GM23338 (cell line): Measurements from ENCODE around the gene SLC43A2. TPM values are rescaled to one million over a fixed set of nuclear protein-coding genes. Genes with fewer than 3 reads are reported as not detected.
A peak's percentile ranks its signal among the peaks of the same experiment; 100 is the strongest.

Experiments
- ATAC-seq: fragments of 200-7000 bp; cut with Tn5 transposase; 3 replicates; pipeline ENCODE4 v1.9.1; 2020
- DNase-seq: peaks from one replicate; pipeline ENCODE4 v3.0.0-alpha.2; 2015; ENCODE audit warnings: low spot score
- H2AFZ ChIP-seq: fragments of 200-600 bp; sonication (generic); 2 replicates; pipeline ENCODE4 v1.8.0; 2016; ENCODE audit warnings: antibody characterized with exemption, mild to moderate bottlenecking, moderate library complexity
- H3F3A ChIP-seq: fragments of 200-600 bp; sonication (generic); replicated peaks from 2 replicates; pipeline ENCODE4 v1.8.0; 2017; ENCODE audit warnings: antibody characterized with exemption, mixed run types, low read depth
- H3K27ac ChIP-seq: fragments of 200-600 bp; sonication (generic); 2 replicates; pipeline ENCODE4 v1.6.1; 2016; ENCODE audit warnings: low read depth
- H3K27me3 ChIP-seq: fragments of 200-600 bp; sonication (generic); 2 replicates; pipeline ENCODE4 v1.8.0; 2016; ENCODE audit warnings: mild to moderate bottlenecking, mixed run types, moderate library complexity; ENCODE audit not compliant: insufficient read depth
- H3K36me3 ChIP-seq: fragments of 200-600 bp; sonication (generic); 2 replicates; pipeline ENCODE4 v1.8.0; 2016; ENCODE audit warnings: mild to moderate bottlenecking; ENCODE audit not compliant: insufficient read depth
- H3K4me1 ChIP-seq: fragments of 200-600 bp; sonication (generic); 2 replicates; pipeline ENCODE4 v1.8.0; 2016; ENCODE audit warnings: mild to moderate bottlenecking, moderate library complexity; ENCODE audit not compliant: insufficient read depth
- H3K4me2 ChIP-seq: fragments of 200-600 bp; sonication (generic); 2 replicates; pipeline ENCODE4 v1.7.1; 2017; ENCODE audit warnings: mixed run types
- H3K4me3 ChIP-seq: fragments of 200-600 bp; sonication (generic); 2 replicates; pipeline ENCODE4 v1.6.1; 2016; ENCODE audit warnings: mixed run types
- H3K79me2 ChIP-seq: fragments of 200-600 bp; sonication (generic); replicated peaks from 2 replicates; pipeline ENCODE4 v1.8.0; 2017; ENCODE audit warnings: mild to moderate bottlenecking; ENCODE audit not compliant: insufficient read depth
- H3K9me2 ChIP-seq: fragments of 200-600 bp; sonication (generic); 2 replicates; pipeline ENCODE4 v1.8.0; 2017; ENCODE audit not compliant: insufficient read depth
- H4K20me1 ChIP-seq: fragments of 200-600 bp; sonication (generic); replicated peaks from 2 replicates; pipeline ENCODE4 v1.8.0; 2017; ENCODE audit warnings: mild to moderate bottlenecking; ENCODE audit not compliant: insufficient read depth
- H3K27ac Mint-ChIP-seq: 2 replicates; pipeline ENCODE4 v1.8.0; 2020; ENCODE audit warnings: inconsistent platforms, mild to moderate bottlenecking, moderate library complexity, mixed read lengths
- H3K27me3 Mint-ChIP-seq: 3 replicates; pipeline ENCODE4 v1.8.0; 2022; ENCODE audit warnings: low read depth, mild to moderate bottlenecking, moderate library complexity, mixed read lengths, inconsistent platforms; ENCODE audit not compliant: insufficient read depth, poor library complexity
- H3K36me3 Mint-ChIP-seq: 3 replicates; pipeline ENCODE4 v1.8.0; 2021; ENCODE audit warnings: low read depth, mild to moderate bottlenecking, inconsistent platforms, moderate library complexity, mixed read lengths
- H3K4me1 Mint-ChIP-seq: 3 replicates; pipeline ENCODE4 v1.8.0; 2020; ENCODE audit warnings: mild to moderate bottlenecking, inconsistent platforms, mixed read lengths
- H3K4me3 Mint-ChIP-seq: 3 replicates; pipeline ENCODE4 v1.8.0; 2021; ENCODE audit warnings: moderate library complexity, mild to moderate bottlenecking, inconsistent platforms, mixed read lengths
- H3K9me3 Mint-ChIP-seq: 3 replicates; pipeline ENCODE4 v1.8.0; 2020; ENCODE audit warnings: moderate library complexity, mild to moderate bottlenecking, inconsistent platforms, mixed read lengths
- CREB1 ChIP-seq: fragments of 250-450 bp; sonication (Bioruptor Pico); IDR thresholded peaks from 2 replicates; pipeline ENCODE4 v1.5.0; 2020; ENCODE audit warnings: low read depth, mild to moderate bottlenecking, moderate library complexity
- EZH2 ChIP-seq: fragments of 200-600 bp; sonication (generic); IDR thresholded peaks from one replicate; pipeline ENCODE4 v1.8.0; 2017; ENCODE audit warnings: antibody characterized with exemption, mild to moderate bottlenecking, low read depth; ENCODE audit not compliant: unreplicated experiment
- EZH2phosphoT487 ChIP-seq: fragments of 200-600 bp; sonication (generic); IDR thresholded peaks from one replicate; pipeline ENCODE4 v1.8.1; 2018; ENCODE audit warnings: antibody characterized with exemption; ENCODE audit not compliant: unreplicated experiment
- NANOG ChIP-seq: IDR thresholded peaks from 2 replicates; pipeline ENCODE4 v1.6.1; 2016; ENCODE audit warnings: antibody characterized with exemption, borderline replicate concordance
- POLR2AphosphoS5 ChIP-seq: IDR thresholded peaks from 2 replicates; pipeline ENCODE4 v1.6.1; 2016; ENCODE audit warnings: antibody characterized with exemption, low read depth
- STAT1 ChIP-seq: IDR thresholded peaks from one replicate; pipeline ENCODE4 v1.6.1; 2016; ENCODE audit warnings: antibody characterized with exemption; ENCODE audit not compliant: unreplicated experiment
- ZNF114 ChIP-seq: fragments of 250-450 bp; sonication (Bioruptor Pico); IDR thresholded peaks from 2 replicates; pipeline ENCODE4 v1.5.0; 2020; ENCODE audit warnings: mild to moderate bottlenecking, moderate library complexity
- ZNF331 ChIP-seq: fragments of 250-450 bp; sonication (Bioruptor Pico); IDR thresholded peaks from 2 replicates; pipeline ENCODE4 v1.5.0; 2020; ENCODE audit warnings: low read depth, mild to moderate bottlenecking, moderate library complexity
- polyA plus RNA-seq: library from polyadenylated mRNA; unstranded; fragments of >200 nt; fragmentation: Nextera tagmentation; extraction: Ambion mirVana; gene quantifications from 2 replicates; pipeline ENCODE4 v1.2.1, GENCODE V29; 2016
- total RNA-seq: library from RNA; depleted of rRNA; stranded (reverse); fragments of >200 nt; shearing (Covaris generic); gene quantifications from 2 replicates; pipeline ENCODE4 v1.2.3, GENCODE V29; 2014
- TF ChIP-seq, protein P1 (sequence below): fragments of 250-450 bp; sonication (Bioruptor Pico); IDR thresholded peaks from 2 replicates; pipeline ENCODE4 v1.5.0; 2020; ENCODE audit warnings: mild to moderate bottlenecking, moderate library complexity
- TF ChIP-seq, protein P2 (sequence below): IDR thresholded peaks from one replicate; pipeline ENCODE4 v1.6.1; 2018; ENCODE audit warnings: antibody characterized with exemption; ENCODE audit not compliant: unreplicated experiment
- TF ChIP-seq, protein P3 (sequence below), 2 experiments: fragments of 200-600 bp in 1 of 2; sonication (generic) in 1 of 2; conservative IDR thresholded peaks; 2 replicates each; pipeline versions ENCODE4 v1.5.1 to v1.6.1; 2016 to 2017; ENCODE audit warnings: antibody characterized with exemption in 2 of 2, low read depth in 2 of 2, mild to moderate bottlenecking in 2 of 2, moderate library complexity in 1 of 2

The SLC43A2 gene
- total and polyA plus RNA-seq, 2 experiments from 2014 or later, result 2.2 to 9.8 TPM

DNA sequence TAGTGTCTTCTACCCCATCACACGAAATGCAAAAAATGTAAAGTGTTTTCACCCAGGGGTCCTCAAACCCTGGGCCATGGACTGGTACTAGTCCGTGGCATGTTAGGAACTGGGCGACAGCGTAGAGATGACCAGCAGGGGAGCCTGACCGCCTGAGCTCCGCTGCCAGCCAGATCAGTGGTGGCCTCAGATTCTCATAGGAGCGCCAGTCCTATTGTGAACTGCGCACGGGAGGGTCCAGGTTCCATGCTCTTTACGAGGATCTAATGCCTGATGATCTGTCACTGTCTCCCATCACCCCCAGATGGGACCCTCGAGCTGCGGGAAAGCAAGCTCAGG is 12.4 kb upstream of the SLC43A2 start:
- H3K4me3 ChIP-seq, result no peak overlapping the region
- H2AFZ ChIP-seq, result no peak overlapping the region
- H3K9me2 ChIP-seq, result peaks cover 3% of the 10 kb centered on the region; the same call in 1 of the 2 replicates
- no peaks in the 10 kb centered on the region for H3K36me3 ChIP-seq
- H3K9me3 Mint-ChIP-seq, result peaks cover 3% of the 10 kb centered on the region; the same call in 1 of the 3 replicates
- peaks cover 6% of the 10 kb centered on the region for H3K27me3 ChIP-seq
- H3F3A ChIP-seq, result peaks cover 14% of the 10 kb centered on the region; the same call in 1 of the 2 replicates
- peaks cover 2% of the 10 kb centered on the region; the same call in 1 of the 3 replicates for H3K36me3 Mint-ChIP-seq
- H3K27ac Mint-ChIP-seq, result peak overlapping the region; percentile 70; the same call in 1 of the 2 replicates
- peaks cover 38% of the 10 kb centered on the region for H3K4me1 Mint-ChIP-seq
- H3K27me3 Mint-ChIP-seq, result peaks cover 14% of the 10 kb centered on the region
- no peaks in the 10 kb centered on the region for H3K79me2 ChIP-seq
- H3K4me2 ChIP-seq, result no peak overlapping the region
- no peak for ATAC-seq
- no peak overlapping the region for H3K27ac ChIP-seq
- H3K4me1 ChIP-seq, result peaks cover 21% of the 10 kb centered on the region
- no peak for DNase-seq
- TF ChIP-seq, protein P1, sequence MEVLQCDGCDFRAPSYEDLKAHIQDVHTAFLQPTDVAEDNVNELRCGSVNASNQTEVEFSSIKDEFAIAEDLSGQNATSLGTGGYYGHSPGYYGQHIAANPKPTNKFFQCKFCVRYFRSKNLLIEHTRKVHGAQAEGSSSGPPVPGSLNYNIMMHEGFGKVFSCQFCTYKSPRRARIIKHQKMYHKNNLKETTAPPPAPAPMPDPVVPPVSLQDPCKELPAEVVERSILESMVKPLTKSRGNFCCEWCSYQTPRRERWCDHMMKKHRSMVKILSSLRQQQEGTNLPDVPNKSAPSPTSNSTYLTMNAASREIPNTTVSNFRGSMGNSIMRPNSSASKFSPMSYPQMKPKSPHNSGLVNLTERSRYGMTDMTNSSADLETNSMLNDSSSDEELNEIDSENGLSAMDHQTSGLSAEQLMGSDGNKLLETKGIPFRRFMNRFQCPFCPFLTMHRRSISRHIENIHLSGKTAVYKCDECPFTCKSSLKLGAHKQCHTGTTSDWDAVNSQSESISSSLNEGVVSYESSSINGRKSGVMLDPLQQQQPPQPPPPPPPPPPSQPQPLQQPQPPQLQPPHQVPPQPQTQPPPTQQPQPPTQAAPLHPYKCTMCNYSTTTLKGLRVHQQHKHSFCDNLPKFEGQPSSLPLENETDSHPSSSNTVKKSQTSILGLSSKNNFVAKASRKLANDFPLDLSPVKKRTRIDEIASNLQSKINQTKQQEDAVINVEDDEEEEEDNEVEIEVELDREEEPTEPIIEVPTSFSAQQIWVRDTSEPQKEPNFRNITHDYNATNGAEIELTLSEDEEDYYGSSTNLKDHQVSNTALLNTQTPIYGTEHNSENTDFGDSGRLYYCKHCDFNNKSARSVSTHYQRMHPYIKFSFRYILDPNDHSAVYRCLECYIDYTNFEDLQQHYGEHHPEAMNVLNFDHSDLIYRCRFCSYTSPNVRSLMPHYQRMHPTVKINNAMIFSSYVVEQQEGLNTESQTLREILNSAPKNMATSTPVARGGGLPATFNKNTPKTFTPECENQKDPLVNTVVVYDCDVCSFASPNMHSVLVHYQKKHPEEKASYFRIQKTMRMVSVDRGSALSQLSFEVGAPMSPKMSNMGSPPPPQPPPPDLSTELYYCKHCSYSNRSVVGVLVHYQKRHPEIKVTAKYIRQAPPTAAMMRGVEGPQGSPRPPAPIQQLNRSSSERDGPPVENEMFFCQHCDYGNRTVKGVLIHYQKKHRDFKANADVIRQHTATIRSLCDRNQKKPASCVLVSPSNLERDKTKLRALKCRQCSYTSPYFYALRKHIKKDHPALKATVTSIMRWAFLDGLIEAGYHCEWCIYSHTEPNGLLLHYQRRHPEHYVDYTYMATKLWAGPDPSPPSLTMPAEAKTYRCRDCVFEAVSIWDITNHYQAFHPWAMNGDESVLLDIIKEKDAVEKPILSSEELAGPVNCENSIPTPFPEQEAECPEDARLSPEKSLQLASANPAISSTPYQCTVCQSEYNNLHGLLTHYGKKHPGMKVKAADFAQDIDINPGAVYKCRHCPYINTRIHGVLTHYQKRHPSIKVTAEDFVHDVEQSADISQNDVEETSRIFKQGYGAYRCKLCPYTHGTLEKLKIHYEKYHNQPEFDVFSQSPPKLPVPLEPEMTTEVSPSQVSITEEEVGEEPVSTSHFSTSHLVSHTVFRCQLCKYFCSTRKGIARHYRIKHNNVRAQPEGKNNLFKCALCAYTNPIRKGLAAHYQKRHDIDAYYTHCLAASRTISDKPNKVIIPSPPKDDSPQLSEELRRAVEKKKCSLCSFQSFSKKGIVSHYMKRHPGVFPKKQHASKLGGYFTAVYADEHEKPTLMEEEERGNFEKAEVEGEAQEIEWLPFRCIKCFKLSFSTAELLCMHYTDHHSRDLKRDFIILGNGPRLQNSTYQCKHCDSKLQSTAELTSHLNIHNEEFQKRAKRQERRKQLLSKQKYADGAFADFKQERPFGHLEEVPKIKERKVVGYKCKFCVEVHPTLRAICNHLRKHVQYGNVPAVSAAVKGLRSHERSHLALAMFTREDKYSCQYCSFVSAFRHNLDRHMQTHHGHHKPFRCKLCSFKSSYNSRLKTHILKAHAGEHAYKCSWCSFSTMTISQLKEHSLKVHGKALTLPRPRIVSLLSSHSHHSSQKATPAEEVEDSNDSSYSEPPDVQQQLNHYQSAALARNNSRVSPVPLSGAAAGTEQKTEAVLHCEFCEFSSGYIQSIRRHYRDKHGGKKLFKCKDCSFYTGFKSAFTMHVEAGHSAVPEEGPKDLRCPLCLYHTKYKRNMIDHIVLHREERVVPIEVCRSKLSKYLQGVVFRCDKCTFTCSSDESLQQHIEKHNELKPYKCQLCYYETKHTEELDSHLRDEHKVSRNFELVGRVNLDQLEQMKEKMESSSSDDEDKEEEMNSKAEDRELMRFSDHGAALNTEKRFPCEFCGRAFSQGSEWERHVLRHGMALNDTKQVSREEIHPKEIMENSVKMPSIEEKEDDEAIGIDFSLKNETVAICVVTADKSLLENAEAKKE (CRISPR knock-in tag), result no peak
- TF ChIP-seq ZNF114 (CRISPR knock-in tag) (no peak), ZNF331 (no peak), EZH2 (no peak), NANOG (no peak), EZH2phosphoT487 (no peak), POLR2AphosphoS5 (no peak), STAT1 (no peak), CREB1 (CRISPR knock-in tag) (no peak)
- TF ChIP-seq, protein P2, sequence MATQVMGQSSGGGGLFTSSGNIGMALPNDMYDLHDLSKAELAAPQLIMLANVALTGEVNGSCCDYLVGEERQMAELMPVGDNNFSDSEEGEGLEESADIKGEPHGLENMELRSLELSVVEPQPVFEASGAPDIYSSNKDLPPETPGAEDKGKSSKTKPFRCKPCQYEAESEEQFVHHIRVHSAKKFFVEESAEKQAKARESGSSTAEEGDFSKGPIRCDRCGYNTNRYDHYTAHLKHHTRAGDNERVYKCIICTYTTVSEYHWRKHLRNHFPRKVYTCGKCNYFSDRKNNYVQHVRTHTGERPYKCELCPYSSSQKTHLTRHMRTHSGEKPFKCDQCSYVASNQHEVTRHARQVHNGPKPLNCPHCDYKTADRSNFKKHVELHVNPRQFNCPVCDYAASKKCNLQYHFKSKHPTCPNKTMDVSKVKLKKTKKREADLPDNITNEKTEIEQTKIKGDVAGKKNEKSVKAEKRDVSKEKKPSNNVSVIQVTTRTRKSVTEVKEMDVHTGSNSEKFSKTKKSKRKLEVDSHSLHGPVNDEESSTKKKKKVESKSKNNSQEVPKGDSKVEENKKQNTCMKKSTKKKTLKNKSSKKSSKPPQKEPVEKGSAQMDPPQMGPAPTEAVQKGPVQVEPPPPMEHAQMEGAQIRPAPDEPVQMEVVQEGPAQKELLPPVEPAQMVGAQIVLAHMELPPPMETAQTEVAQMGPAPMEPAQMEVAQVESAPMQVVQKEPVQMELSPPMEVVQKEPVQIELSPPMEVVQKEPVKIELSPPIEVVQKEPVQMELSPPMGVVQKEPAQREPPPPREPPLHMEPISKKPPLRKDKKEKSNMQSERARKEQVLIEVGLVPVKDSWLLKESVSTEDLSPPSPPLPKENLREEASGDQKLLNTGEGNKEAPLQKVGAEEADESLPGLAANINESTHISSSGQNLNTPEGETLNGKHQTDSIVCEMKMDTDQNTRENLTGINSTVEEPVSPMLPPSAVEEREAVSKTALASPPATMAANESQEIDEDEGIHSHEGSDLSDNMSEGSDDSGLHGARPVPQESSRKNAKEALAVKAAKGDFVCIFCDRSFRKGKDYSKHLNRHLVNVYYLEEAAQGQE, result no peak
- TF ChIP-seq, protein P3, sequence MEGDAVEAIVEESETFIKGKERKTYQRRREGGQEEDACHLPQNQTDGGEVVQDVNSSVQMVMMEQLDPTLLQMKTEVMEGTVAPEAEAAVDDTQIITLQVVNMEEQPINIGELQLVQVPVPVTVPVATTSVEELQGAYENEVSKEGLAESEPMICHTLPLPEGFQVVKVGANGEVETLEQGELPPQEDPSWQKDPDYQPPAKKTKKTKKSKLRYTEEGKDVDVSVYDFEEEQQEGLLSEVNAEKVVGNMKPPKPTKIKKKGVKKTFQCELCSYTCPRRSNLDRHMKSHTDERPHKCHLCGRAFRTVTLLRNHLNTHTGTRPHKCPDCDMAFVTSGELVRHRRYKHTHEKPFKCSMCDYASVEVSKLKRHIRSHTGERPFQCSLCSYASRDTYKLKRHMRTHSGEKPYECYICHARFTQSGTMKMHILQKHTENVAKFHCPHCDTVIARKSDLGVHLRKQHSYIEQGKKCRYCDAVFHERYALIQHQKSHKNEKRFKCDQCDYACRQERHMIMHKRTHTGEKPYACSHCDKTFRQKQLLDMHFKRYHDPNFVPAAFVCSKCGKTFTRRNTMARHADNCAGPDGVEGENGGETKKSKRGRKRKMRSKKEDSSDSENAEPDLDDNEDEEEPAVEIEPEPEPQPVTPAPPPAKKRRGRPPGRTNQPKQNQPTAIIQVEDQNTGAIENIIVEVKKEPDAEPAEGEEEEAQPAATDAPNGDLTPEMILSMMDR (conservative IDR thresholded peaks at IDR 0.05; ENCODE audit: low read depth in 2 of 2), result no peak
- no peak overlapping the region; the same call in 2 of the 3 replicates for H3K4me3 Mint-ChIP-seq
- no peaks in the 10 kb centered on the region for H4K20me1 ChIP-seq
